GM12873 (cell line): ENCODE results near the gene ROBO1.

Source experiments
- CTCF ChIP-seq: IDR thresholded peaks from 2 replicates; pipeline ENCODE4 v1.5.1; 2012; ENCODE audit warnings: low read depth, mild to moderate bottlenecking, moderate library complexity, low read length, control low read depth; ENCODE audit not compliant: insufficient read depth; ENCODE audit errors: missing control alignments

Gene ROBO1

GRCh38 chr3:78814893-78815562 lies 952.8 kb downstream of the ROBO1 start:
- no peak for TF ChIP-seq CTCF

DNA sequence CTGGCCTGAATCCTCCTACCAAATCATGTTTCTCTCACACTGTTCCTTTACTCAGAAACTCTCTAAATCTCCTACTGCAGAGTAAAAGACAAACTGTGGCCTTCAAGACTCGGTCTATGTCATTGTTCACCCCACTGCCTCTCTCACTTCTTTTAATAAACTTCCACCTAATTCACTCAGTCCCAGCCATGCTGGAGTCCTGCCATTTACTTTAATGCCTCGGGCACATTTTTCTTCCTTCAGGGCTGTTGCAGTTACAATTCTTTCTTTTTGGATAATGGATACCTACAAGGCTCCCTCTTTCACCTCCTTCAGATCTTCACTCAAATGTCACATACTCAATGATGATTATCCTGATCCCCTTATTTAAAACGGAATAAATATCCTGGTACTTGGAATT lies 955.6 kb downstream of the ROBO1 start:
- no peak for TF ChIP-seq CTCF

- TF ChIP-seq CTCF, result no peak
These were observed 957.8 kb downstream of the ROBO1 start for GRCh38 chr3:78809966-78810365.

DNA sequence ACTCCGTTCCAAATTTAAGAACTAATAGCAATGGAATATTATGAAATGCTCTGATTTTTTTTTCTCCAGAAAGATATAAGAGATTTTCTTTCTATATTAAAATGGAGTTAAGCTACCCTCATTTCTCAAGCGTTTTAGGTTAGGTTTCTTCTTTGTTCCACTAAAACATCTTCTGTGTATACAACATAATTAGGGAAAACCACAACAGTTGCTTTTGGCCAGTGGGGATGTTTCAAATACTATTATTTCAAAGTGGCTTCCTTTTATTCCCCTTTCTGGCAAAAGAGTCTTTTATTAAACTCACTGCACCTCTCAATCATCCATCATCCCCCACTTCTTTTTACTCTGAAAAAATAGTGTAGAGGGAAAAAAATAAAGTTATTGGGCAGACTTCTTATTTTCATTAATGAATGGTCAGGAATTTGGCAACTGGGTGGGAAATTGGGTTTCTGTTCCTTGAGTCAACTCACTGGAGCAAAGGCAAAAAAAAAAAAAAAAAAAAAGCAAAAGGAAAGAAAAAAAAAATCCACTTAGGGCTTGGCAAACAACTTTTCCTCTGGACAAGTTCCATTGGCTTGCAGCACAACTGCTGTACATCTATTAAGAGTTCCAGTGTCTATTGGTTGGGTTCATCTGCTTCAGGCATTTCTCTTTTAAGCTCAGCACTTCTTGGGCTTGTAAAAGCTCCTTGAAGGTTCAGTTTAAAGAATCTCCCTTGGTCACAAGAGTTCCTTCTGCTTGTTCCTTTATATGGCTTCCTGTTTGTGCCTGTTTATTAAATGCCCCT lies 963.4 kb downstream of the ROBO1 start:
- TF ChIP-seq CTCF, result no peak

DNA sequence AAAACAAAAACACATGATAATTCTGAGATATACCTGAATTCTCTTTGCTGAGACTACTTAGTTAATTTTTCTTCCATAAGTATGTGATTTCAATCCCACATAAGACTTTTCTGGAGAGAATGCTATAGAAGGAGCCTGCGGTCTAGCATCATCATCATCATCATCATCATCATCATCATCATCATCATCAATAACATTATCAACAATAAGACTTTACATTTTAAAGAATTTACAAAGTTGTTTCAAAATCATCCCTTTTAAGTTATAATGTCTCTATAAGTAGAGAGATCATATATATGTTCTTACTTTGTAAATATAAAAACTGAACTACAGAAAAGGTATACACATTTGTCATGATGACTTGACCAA lies 965.3 kb downstream of the ROBO1 start:
- no peak for TF ChIP-seq CTCF

- TF ChIP-seq CTCF, result no peak
These were observed 965.8 kb downstream of the ROBO1 start for GRCh38 chr3:78801926-78802561.

GRCh38 chr3:78799681-78800080 lies 968.1 kb downstream of the ROBO1 start:
- no peak for TF ChIP-seq CTCF
